Measurements from ENCODE around the gene EIF4B.
A peak's percentile ranks its signal among the peaks of the same experiment; 100 is the strongest.

The EIF4B gene

GRCh38 chr12:53060064-53060720, 53.9 kb downstream of the EIF4B start:
- DNase-seq: no peak

GRCh38 chr12:53060721-53061276, 54.5 kb downstream of the EIF4B start:
- DNase-seq: no peak

DNA sequence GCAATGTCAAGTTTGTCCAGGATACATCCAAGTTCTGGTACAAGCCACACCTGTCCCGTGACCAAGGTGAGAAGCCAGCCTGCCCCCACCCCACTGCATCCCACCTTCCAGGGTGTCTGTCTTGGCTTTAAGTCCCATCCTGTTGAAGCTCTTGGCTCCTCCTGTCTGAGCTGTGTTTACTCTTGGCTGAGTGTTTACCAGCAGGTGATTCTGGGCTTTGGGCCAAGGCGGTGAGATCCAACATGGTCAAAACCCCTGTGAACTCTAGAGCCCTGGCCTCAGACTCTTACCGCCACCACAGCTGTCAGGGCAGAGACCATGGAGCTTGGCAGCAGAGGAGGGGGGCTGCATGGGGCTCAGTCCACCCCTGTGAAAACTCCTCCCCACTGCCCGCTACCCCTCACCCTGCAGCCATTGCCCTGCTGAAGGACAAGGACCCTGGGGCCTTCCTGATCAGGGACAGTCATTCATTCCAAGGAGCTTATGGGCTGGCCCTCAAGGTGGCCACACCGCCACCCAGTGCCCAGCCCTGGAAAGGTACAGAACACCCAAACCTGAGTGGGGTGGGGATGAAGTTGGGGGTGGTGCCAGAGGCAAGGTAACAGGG, 55.3 kb downstream of the EIF4B start:
- peak; percentile 22 for DNase-seq

GRCh38 chr12:53062011-53062961, 56.0 kb downstream of the EIF4B start:
- no peak for DNase-seq

- no peak for DNase-seq
Measured at GRCh38 chr12:53062977-53063707, 56.9 kb downstream of the EIF4B start.

DNA sequence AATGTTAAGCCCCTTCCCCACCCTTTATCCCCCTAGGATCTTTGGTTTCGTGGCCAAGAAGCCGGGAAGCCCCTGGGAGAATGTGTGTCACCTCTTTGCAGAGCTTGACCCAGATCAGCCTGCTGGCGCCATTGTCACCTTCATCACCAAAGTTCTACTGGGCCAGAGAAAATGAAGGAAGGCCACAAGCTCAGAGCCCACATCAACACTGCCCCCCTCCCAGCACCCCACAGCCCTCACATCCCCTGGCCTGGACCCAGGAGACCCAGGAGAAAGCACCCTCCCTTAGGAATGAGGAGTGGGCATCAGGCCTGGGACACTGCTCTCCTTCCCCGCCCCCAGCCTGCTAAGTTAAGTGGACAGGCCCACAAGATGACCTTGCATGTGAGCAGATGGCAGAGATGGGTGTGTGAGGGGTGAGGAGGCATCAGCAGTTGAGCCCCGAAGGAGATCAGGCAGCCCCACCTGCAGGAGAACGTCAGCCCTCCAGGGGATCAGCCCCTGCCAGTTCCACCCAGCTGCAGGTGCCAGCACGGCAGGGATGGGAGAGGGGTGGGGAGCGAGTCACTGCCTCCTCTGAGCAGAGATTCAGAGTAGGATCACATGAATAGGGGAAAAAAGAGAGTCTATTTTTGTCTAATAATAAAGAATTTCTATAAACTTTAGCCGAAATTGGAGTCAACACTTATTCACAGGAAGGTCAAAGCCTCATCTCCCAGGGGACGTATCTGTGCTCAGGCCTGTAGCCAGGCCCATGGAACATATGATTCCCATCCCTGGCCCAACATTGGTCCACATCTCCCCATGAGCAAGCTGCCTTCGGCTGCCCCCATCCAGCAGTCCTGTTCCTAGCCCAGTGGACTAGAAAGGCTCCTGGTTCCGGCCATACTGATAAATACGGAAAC, 57.7 kb downstream of the EIF4B start:
- no peak for DNase-seq

DNA sequence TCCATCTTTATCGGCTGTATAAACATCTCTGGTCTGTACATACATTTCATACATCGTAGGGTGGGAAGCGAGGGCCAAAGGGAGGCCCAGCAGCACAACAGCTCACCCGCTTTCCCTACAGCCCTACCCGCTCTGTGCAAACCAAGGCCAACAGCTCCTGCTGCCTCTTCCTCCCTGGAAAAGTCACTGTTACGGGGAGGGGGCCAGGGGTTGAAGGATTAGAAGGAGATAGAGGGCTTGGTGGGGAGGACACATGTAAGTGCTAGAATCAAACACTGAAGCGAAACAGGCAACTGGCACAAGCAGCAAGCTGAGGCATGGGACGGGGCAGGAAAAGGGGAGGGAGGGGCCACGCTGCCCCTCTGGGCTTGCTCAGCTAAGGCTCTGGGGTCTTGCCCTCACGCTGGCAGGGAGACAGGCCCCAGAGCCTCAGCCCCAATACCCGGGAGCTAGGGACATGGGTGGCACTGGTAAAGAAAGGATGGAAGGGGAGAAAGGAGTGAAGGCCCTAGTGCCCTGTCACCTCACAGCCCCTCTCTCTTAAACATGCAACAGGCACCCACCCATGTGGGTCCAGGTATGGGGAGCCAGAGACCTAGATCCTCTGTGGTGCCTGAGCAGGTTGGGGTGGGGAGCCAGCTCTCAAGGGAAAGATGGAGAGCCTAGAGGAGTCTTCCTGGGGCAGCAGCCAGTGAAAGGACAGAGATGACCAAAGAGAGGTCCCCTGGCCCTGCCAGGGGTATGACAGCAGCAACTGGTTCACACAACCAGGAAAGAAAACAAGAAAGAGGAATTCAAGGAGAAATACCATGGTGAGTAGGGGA, 58.6 kb downstream of the EIF4B start:
- DNase-seq: no peak

DNA sequence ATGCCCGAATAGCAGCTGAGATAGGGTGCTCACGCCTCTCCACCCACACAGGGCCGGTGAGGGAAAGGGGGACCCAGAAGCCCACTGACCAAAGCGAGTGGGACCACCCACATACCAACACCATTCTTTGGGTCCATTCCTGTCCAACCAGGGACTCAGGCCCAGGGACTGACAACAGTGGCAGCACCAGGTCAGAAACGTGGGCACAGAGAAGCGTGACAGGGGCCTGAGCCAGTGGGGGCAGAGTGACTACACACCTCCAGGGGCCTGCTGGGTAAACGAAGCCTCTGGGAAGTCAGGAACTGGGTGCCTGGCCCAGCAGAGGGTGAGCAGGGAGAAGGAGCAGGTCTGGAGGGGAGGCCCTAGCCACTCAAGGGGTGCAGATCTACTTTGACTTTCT, 59.2 kb downstream of the EIF4B start:
- DNase-seq: no peak

DNA sequence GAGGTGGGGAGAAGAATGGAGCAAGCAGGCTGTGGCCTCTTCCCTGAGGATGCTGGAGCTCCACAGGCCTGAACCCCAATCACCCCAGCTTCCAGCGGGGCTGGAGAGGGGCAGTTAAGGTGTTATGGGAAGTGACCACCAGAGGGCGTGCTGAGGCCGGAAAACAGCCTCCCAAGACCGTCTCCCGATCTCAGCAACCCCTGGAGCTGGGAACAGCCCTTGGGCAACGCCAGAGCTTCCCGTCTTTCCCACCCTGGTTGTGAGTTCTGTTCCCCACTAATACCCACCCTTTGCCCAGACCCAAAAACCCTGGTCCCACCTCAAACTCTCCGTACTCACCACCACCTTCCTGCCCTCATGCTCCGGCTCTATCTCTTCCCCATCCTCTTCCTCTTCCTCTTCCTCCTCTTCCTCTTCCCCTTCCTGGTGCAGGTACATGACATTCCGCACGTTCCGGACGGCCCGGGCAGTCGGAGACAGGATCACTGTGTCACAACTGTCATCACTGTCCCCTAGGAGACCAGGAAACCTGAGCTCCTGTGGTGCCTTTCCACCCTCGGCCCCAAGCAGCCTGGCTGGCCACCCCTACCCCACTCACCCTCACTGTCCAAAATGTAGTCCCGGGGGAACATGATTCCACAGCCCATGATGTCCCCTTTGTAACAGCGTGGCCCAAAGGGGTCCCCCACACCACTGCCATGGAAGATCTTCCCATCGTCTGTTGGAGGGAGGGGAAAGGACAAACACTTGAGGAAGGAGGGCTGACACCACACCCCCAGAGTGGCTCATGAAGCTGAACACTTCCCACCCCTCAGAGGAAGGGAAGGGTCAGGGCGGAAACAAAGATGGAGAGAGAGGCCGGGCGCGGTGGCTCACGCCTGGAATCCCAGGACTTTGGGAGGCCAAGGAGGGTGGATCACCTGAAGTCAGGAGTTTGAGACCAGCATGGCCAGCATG, 60.0 kb downstream of the EIF4B start:
- peak; percentile 70 for DNase-seq

DNA sequence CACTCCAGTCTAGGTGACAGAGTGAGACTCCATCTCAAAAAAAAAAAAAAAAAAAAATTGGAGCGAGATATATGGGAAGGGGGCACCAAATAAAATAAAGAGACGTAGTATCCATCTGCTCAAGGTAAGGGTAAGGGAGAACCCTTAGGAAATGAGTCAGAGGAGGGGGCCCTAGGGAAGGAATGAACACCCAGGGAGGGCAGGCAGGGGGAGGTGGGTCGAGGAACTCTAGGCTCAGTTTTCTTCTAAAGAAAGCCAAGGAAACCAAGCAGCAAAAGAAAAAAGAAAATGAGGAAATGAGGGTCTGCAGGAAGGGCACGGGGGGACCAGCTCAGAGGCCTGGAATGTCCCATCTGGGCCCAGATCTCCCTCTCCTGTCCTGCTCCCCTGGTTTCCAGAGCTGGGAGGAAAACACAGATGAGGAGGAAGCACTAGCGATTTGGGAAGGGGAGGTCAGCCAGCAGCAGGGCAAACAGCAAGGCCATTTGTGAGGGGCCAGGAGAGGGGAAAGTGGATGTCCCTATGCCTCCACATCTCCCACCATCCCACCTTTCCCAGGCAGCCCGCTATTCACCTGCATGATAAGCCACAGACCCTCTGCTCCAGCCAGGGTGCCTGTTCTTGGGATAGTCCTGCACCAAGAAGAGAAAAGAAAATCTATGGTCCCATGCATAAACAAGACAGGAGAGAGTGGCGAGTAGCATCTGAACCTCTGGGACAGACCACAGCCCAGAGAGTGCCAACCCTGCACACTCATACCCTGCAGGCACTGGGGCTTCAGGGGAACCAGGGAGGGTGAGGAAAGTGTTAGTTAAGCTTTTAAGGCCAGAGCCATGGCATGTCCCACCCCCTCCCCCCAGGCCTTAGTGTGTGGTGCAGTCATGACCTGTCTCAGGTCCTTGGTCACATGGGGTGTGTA, 61.1 kb downstream of the EIF4B start:
- no peak for DNase-seq

- no peak for DNase-seq
Measured at GRCh38 chr12:53067993-53068770, 61.9 kb downstream of the EIF4B start.

DNA sequence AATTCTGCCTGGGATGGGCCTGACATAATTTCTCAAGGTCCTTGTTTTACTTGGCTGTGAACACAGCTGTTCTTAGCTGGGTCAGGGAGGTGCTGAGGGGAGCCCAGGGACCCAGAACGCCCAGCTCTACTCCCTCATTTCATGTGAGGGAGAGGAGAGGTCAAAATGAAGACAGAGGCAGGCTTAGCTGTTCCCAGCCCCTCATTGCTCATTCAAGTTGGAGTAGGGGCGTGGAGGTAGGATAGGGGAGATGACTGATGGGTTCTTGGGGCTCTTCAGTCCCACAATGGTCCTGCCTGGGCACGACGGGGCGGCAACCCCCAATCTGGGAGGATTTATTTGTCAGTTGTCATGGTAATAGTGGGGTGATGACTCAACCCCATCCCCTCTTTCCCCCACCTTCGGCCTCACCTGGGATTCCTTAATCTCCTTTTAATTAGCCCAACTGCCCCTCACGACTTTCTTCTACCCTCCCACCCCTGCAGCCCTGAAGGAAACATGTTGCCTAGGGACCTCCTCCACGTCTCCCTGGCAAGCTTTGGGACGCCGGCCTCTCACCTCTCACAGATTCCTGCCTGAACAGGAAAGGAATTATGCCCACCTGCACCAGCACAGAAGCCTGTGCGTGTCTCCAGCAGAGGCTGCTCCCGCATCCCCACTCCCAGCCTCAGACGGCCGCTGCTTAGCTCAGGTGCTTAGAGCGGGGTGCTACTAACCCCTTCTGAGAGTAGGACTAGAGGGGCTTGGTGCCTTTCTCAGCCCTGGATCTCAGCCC, 62.7 kb downstream of the EIF4B start:
- DNase-seq: no peak

GRCh38 chr12:53069621-53070410, 63.6 kb downstream of the EIF4B start:
- no peak for DNase-seq

- no peak for DNase-seq
Measured at GRCh38 chr12:53070877-53071492, 64.7 kb downstream of the EIF4B start.
